GM19463 (cell line): Measurements from ENCODE around the gene NSUN6.
"Not testable (repeated sequence)": the region's sequence is repeated elsewhere in the genome, so short reads cannot be mapped to it uniquely, and the experiment has no call there.

ENCODE experiments used
- ATAC-seq: cut with Tn5 transposase; IDR thresholded peaks from one replicate; pipeline ENCODE4 v1.9.1; 2021; ENCODE audit warnings: mild to moderate bottlenecking, moderate library complexity; ENCODE audit not compliant: unreplicated experiment

The NSUN6 gene

DNA sequence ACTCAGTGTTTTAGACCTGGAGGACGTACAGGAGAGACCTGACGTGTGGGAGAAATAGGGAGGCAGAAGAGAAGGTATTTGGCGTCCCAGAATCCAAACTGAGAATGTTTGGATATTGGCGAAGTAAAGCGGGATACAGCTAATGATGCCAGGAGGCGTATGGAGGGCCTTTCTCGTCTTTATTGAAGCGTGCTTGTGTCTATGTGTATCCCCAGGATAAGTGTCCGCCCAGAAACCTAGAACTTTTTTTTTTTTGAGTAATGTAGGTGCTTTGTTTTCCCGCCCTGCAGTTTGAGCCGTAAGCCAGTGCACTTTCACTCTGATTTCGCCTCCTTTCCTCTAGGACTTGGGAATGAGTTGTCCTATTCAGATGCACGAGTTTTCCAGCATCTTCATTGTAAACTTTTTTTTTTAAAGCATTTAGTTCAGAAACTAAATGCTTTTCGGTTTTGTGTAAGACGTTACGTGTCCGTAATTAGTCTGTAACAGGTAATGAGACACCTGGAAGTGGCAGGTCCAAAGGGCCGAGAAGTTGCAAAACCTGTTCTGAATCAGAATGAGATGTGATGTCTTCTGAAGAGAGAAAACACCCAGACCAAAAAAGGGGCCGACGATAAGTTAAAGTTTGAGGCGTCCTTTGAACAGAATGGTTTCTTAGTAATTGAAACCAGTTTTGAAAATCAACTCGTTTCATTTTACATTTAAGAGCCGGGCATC, 8.6 kb upstream of the NSUN6 start:
- ATAC-seq: peak; percentile 7

GRCh38 chr10:18659125-18659818, 7.9 kb upstream of the NSUN6 start, which contains the start of gene ARL5B:
TSS of gene ARL5B (plus strand) at chr10:18659431. CDS start at chr10:18659638, 207 bp downstream.
- ATAC-seq: peak; percentile 86

GRCh38 chr10:18658271-18659124, 7.1 kb upstream of the NSUN6 start:
- ATAC-seq: peak; percentile 14

GRCh38 chr10:18656724-18657123, 5.3 kb upstream of the NSUN6 start:
- no peak for ATAC-seq

DNA sequence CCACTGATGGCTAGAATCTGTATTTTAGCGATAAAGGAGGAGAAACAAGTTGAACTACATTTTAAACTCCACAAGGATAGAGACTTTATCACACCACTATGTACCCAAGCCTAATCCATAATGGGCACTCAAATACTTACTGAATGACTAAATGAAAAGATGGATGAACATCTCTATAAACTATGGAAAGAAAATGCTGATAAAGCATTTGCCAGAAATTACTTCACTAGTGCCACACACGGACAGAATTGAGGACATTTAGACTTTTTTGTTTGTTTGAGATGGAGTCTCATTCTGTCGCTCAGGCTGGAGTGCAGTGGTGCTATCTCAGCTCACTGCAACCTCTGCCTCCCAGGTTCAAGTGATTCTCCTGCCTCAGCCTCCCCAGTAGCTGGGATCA, 1.7 kb upstream of the NSUN6 start:
- ATAC-seq: no peak

DNA sequence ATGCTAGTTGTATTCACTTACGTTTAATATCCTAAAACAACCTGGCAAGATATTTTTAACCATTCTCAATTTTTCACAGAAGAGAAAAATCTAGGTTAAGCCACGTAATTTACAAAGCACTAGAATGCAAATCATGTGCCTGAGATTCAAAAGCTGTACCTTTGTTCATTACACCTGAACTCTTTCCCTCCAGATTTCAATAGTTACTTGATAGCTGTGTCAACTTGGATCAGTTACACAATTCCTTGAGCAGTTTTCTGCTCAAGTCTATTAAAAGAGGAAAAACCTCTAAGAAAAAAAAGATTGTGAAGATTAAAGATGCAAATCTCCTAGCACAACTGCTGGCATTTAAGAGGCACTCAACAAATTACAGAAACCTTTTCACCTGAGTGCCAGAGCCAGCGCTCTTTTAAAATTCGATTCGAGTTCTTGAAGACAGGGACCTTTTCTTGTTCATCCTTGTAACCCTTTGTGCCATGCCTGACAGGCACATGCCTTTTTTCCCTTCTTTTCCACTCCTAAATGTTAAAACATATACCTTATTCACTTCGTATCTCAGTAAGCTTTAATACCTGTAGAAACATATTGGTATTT, 886 bp downstream of the NSUN6 start:
- ATAC-seq: no peak

DNA sequence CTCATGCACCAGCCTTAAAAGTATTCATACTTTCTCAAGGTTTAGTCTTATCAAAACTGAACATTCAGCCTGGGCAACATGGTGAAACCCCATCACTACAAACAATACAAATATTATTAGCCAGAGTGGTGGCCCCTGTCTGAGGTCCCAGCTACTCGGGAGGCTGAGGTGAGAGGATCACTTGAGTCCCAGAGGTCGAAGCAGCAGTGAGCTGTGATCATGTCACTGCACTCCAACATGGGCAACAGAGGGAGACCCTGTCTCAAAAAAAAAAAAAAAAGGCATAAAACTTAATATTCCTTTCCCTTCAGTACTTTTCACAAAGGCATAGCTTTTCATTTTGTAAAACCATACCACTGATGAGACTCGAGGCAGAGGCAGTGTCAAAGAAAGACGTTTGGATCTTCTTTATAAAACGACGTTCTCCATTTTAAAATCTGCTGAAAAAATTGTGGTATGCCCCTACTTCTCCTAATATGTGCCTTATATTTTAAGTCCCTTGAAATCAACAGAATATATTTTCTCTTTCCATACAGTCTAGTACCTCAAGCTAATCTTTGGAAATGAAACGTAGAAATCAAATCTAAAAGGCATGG, 1.9 kb downstream of the NSUN6 start:
- ATAC-seq: no peak

DNA sequence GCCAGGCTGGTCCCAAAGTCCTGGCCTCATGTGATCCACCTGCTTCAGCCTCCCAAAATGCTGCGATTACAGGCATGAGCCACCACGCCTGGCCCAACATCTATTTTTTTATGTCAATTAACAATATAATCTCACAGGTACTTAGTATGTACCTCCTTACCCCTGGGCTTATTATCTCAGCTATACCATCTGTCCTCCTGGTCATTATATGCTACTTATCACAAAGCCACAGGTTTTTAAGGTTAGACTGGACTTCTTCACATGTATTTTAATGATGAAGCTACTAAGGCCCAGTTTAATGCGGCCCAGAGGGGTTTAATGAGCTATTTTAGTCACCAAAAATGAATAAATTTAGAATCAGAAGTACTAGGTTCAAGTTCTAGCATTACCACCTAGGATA, 3.4 kb downstream of the NSUN6 start:
- ATAC-seq: no peak

GRCh38 chr10:18647151-18647550, 4.2 kb downstream of the NSUN6 start:
- ATAC-seq: no peak

- ATAC-seq: not testable (repeated sequence)
Measured at GRCh38 chr10:18639719-18640118, 11.7 kb downstream of the NSUN6 start.

DNA sequence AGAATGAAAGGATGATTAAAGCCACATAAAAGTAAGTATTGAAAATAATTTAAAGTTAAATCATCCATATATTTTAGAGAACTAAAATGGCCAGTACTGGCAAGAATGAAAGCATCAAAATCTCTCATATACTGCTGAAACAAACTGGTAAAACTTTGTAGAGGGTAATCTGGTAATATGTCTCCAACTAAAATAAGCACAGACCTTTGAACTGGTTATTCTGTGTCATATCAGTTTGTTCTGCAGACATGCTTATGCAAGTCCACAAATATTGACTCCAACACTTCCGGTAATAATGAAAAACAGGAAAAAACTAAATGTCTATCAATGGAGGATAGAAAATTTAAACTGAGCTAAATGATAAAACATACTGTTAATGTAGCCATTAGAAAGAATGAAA, 14.0 kb downstream of the NSUN6 start:
- not testable (repeated sequence) for ATAC-seq

DNA sequence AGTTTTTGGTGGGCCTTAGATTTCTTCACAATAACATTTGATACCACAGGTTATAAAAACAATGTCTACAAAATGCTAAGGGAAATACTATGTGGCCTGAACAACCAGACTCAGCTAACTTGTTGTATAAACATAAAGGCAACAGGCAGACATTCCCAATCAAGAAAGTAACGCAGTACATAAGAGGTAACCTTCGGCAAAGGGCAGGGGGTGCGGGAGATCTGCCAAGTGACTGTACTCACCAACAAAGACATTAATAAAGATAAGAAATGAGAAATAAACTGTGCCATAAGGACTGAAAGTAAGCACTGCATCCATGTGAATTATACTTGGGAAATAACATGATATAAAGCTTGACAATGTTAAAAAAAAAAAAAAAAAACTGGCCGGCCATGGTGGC, 15.4 kb downstream of the NSUN6 start:
- ATAC-seq: no peak

DNA sequence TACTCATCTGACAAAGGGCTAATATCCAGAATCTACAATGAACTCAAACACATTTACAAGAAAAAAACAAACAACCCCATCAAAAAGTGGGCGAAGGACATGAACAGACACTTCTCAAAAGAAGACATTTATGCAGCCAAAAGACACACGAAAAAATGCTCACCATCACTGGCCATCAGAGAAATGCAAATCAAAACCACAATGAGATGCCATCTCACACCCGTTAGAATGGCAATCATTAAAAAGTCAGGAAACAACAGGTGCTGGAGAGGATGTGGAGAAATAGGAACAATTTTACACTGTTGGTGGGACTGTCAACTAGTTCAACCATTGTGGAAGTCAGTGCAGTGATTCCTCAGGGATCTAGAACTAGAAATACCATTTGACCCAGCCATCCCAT, 18.9 kb downstream of the NSUN6 start:
- not testable (repeated sequence) for ATAC-seq

- ATAC-seq: not testable (repeated sequence)
Measured at GRCh38 chr10:18627452-18628018, 23.9 kb downstream of the NSUN6 start.

GRCh38 chr10:18625886-18626285, 25.5 kb downstream of the NSUN6 start:
- ATAC-seq: no peak

DNA sequence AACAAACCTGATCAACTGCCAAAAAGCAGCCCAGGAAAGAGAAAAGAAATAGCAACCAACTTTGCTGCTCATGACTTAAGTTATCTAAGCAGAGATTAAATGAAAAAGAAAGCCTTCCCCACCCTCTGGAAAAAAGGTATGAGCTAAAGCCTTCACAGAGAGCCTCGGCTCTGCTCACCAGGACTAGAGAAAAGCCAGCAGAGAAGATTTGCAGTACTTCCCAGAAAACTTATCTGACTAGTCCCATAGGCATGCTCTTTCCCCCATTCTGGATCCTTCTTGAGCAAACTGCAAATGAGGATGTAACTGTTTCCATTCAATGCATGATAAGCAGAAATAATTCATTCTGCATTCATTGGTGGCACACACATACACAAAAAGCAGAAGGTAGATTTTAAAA, 27.7 kb downstream of the NSUN6 start:
- not testable (repeated sequence) for ATAC-seq

GRCh38 chr10:18620856-18621255, 30.5 kb downstream of the NSUN6 start:
- ATAC-seq: peak; percentile 44

- no peak for ATAC-seq
Measured at GRCh38 chr10:18619016-18619415, 32.4 kb downstream of the NSUN6 start.

- ATAC-seq: no peak
Measured at GRCh38 chr10:18616337-18616736, 35.0 kb downstream of the NSUN6 start.

DNA sequence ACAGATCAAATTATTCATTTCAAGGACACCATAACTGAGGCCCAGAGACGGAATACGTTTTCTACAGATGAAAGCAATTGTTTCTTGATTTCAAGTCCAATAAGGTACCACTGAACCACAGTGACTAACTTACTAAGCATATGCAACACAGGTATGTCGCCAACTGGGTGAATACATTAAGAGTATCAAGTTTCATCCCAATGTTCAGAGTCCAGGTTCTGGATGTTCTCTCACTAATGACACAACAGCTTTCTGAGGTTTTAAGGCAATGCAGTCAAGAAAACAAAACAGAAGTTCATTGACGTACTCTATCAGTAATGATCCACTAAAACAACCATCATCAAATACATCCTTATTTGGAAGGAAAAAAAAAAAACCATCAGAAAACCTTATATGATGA, 35.8 kb downstream of the NSUN6 start:
- ATAC-seq: no peak
